Stimulated activated CD4-positive, alpha-beta T cell treated with anti-CD3 and anti-CD28 coated beads, Interleukin-4, amount 100 ng/mL, for 24 hours (primary cell): Measurements from ENCODE around the gene STON2.
"Not testable (repeated sequence)": the region's sequence is repeated elsewhere in the genome, so short reads cannot be mapped to it uniquely, and the experiment has no call there.

Experiments
- DNase-seq: peaks from one replicate; pipeline ENCODE4 v3.0.0-alpha.2; 2020

The STON2 gene

DNA sequence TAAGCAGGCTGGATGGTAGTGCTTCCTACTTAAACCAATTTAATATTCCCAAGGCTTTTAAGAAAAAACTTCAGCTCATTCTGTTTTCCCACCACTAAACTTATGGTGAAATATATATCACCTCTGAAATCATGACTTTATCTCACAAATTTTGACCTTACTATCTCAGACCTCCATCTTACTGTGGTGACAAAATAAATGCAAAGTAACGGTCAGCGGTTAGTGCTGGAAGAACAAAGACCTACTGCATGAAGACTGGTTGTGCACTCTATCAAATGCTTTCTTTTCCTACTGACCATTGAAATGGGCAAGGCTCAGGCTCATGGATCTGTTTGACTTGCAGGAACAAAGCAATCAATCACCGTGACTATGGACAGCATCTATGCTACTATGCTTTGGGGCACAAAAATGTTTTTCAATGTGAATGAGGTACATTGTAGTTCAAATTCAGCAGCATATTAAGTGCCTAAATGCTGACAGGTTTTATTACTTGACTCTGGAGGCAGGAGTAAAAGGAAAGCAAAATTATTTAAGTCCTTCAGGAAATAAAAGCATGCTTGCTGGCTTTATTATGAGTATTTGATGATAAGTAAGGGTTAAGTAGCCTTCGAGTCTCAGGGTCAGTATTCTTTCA, 136.2 kb downstream of the STON2 start:
- DNase-seq: no peak

- no peak for DNase-seq
Measured at GRCh38 chr14:81261176-81261575, 138.9 kb downstream of the STON2 start.

- DNase-seq: no peak
Measured at GRCh38 chr14:81260732-81261131, 139.4 kb downstream of the STON2 start.

GRCh38 chr14:81256289-81256960, 143.7 kb downstream of the STON2 start:
- no peak for DNase-seq

DNA sequence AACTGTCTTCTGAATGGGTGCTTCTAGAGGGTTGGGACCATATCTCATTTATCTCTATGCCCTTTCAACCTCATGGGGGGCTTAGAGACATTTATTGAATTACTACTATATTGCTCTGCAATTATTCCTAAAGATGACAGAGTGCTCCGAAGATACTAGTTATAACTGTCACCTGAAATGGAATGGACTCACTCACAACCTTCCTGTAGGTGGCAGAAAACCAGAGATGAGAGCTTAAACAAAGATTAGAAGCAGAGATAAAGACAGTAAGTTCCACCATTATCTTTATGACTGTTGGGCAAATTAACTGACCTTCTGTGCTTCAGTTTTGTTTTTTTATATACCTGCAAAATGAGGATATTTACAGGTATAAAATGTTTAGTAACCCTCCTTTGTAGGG, 147.8 kb downstream of the STON2 start:
- DNase-seq: no peak

GRCh38 chr14:81247271-81247766, 152.8 kb downstream of the STON2 start:
- DNase-seq: no peak

DNA sequence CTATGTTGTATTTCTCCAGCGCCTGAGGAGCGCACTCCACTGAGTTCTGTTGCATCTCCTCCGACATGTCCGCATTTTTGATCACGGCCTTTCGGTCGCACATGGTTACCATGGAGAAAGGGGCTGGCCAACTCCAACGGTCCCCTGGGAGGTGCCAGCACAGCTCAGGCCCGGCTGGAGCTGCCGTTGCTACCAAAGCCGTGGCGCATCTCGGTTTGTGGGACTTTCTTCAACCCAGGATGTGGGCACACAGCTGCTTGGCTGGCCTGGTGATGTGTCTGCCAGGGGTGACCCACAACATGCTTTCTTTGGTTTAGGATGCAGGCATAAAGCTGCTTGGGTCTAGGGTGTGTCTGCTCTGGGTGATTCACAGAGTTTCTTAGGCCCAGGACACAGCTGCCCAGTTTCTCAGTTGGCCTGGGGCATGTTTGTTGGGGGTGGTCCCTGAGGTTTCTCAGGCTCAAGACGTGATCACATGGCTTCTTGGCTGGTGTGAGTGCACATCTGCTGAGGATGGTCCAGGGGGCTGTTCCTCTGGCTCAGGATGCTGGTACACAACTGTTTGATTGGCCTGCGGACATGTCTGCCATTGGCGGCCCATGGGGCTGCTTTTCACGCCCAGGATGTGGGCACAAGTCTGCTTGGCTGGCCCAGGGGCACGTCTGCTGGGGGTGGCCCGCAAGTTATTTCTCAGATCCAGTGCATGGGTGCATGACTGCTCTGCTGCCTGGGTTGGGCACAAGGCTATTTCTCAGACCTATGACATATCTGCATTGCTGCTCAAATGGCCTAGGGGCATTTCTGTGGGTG, 153.5 kb downstream of the STON2 start:
- no peak for DNase-seq

GRCh38 chr14:81245771-81246170, 154.4 kb downstream of the STON2 start:
- no peak for DNase-seq

- DNase-seq: not testable (repeated sequence)
Measured at GRCh38 chr14:81244431-81244830, 155.7 kb downstream of the STON2 start.

GRCh38 chr14:81243499-81243898, 156.6 kb downstream of the STON2 start:
- no peak for DNase-seq

DNA sequence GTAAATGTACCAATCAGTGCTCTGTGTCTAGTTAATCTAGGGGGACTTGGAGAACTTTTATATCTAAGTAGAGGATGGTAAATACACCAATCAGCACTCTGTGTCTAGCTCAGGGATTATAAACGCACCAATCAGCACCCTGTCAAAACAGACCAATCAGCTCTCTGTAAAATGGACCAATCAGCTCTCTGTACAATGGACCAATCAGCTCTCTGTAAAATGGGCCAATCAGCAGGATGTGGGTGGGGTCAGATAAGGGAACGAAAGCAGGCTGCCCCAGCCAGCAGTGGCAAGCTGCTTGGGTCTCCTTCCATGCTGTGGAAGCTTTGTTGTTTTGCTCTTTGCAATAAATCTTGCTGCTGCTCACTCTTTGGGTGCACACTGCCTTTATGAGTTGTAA, 163.3 kb downstream of the STON2 start:
- DNase-seq: not testable (repeated sequence)

GRCh38 chr14:81236138-81236537, 164.0 kb downstream of the STON2 start:
- no peak for DNase-seq

GRCh38 chr14:81235096-81235495, 165.0 kb downstream of the STON2 start:
- DNase-seq: no peak

DNA sequence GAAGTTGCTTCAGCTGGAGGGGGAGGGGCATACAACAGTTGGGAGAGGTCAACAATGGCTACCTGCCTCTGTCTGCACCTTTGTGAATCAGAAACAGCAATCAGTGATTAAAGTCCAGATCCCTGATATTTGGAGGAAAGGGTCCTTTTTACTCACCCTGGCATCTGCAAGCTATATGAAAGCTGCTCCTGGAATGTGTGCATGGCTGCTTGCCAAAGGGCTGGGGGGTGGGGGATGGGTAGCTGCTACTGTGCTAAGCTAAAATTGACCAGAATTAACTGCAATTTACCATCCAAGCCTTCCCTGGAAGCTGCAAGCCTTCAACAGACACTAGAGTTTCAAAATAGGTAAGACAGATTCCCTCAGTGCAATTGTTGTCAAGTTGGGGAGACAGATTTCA, 165.8 kb downstream of the STON2 start:
- no peak for DNase-seq

DNA sequence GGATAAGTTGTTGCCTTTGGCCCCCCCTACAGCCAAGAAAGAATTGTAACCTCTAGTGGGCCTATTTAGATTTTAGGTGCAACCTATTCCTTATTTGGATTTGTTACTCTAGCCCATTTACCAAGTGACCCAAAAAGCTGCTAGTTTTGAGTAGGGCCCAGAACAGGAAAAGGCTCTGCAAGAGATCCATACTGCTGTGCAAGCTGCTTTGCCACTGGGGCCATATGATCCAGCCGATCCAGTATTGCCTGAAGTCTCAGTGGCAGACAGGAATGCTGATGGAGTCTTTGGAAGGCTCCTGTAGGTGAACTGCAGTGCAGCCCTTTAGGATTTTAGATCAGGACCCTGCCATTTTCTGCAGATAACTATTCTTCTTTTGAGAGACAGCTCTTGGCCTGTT, 166.5 kb downstream of the STON2 start:
- DNase-seq: no peak

- DNase-seq: no peak
Measured at GRCh38 chr14:81231540-81231939, 168.6 kb downstream of the STON2 start.

DNA sequence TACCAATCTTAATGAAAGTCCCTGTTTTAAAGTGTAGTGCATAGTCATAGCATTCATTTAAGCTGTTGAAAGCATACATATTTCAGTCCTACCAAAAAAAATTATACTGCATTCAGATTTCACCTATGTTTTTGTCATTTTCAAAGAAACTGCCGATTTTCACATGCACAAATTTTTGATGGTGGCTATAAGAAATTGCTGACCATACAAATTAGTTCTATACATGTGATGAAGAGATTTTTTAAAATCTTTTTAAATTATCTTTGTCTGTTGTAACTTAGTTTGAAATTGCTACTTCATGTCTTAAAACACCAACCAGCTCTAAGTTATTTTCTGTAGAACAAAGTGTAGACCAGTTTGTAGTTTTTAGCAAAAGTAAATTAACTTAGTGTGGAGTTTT, 175.9 kb downstream of the STON2 start:
- no peak for DNase-seq

- DNase-seq: not testable (repeated sequence)
Measured at GRCh38 chr14:81223788-81224187, 176.3 kb downstream of the STON2 start.

GRCh38 chr14:81222691-81223090, 177.4 kb downstream of the STON2 start:
- no peak for DNase-seq

- no peak for DNase-seq
Measured at GRCh38 chr14:81222126-81222525, 178.0 kb downstream of the STON2 start.

- DNase-seq: no peak
Measured at GRCh38 chr14:81221579-81222102, 178.5 kb downstream of the STON2 start.

GRCh38 chr14:81220830-81221578, 179.1 kb downstream of the STON2 start, which contains the start of gene GTF2A1:
Gene GTF2A1 (minus strand): TSS chr14:81220959. CDS start chr14:81220518, 441 bp downstream.
- peak; percentile 94 for DNase-seq

- no peak for DNase-seq
Measured at GRCh38 chr14:81220580-81220829, 179.6 kb downstream of the STON2 start.
